CD4-positive, alpha-beta T cell treated with Interleukin-4 for 1 hour (primary cell): ENCODE measurements around the gene YARS2.
"Not testable (repeated sequence)": the region's sequence is repeated elsewhere in the genome, so short reads cannot be mapped to it uniquely, and the experiment has no call there.

Experiments
- DNase-seq, 2 donors: peaks; one replicate each; pipeline ENCODE4 v3.0.0-alpha.2; 2020 to 2022

The YARS2 gene

GRCh38 chr12:32743264-32743663, 12.4 kb downstream of the YARS2 start:
- no peak for DNase-seq

- DNase-seq = no peak
Measured at GRCh38 chr12:32742133-32742532, 13.6 kb downstream of the YARS2 start.

GRCh38 chr12:32739279-32739678, 16.4 kb downstream of the YARS2 start:
- no peak for DNase-seq

GRCh38 chr12:32737715-32738114, 18.0 kb downstream of the YARS2 start:
- DNase-seq = no peak

GRCh38 chr12:32736445-32736844, 19.3 kb downstream of the YARS2 start:
- no peak for DNase-seq

- no peak for DNase-seq
Measured at GRCh38 chr12:32734952-32735351, 20.7 kb downstream of the YARS2 start.

- DNase-seq = no peak
Measured at GRCh38 chr12:32727237-32727636, 28.5 kb downstream of the YARS2 start.

- no peak for DNase-seq
Measured at GRCh38 chr12:32726286-32726685, 29.4 kb downstream of the YARS2 start.

- DNase-seq = not testable (repeated sequence)
Measured at GRCh38 chr12:32725308-32725707, 30.4 kb downstream of the YARS2 start.

- DNase-seq = no peak
Measured at GRCh38 chr12:32718926-32719325, 36.8 kb downstream of the YARS2 start.

- DNase-seq = no peak
Measured at GRCh38 chr12:32714772-32715171, 40.9 kb downstream of the YARS2 start.

- no peak for DNase-seq
Measured at GRCh38 chr12:32708926-32709325, 46.8 kb downstream of the YARS2 start.

- no peak for DNase-seq
Measured at GRCh38 chr12:32706335-32707024, 49.2 kb downstream of the YARS2 start.

- DNase-seq = no peak
Measured at GRCh38 chr12:32705783-32706182, 49.9 kb downstream of the YARS2 start.

- no peak for DNase-seq
Measured at GRCh38 chr12:32702946-32703345, 52.8 kb downstream of the YARS2 start.

- no peak for DNase-seq
Measured at GRCh38 chr12:32702473-32702872, 53.2 kb downstream of the YARS2 start.

- not testable (repeated sequence) for DNase-seq
Measured at GRCh38 chr12:32699437-32699836, 56.3 kb downstream of the YARS2 start.

- DNase-seq = no peak
Measured at GRCh38 chr12:32698285-32698684, 57.4 kb downstream of the YARS2 start.

GRCh38 chr12:32697445-32697844, 58.3 kb downstream of the YARS2 start:
- DNase-seq = no peak
